CD4-positive, alpha-beta T cell treated with Interleukin-15 for 1 hour (primary cell): ENCODE data around the gene FBXO5.

Experiments
- DNase-seq: peaks from one replicate; pipeline ENCODE4 v3.0.0-alpha.2; 2020

Gene FBXO5

DNA sequence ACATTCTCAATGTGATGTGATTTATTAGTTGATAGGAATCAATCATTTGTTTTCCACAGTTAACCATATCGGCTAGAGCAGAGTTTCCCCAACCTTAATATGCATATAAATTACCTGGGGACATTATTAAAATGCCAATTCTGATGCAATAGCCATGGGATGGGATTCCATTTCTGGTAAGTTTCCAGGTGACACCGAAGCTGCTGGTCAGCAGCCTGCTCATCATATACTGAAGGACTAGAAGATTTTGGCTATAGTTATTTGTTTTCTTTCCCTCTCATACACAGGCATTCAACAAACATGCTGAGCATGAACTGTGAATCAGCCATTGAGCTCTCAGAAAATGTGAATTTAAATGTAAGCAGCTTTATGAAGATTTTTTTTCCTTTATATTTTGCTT, 35.8 kb downstream of the FBXO5 start:
- DNase-seq = no peak

DNA sequence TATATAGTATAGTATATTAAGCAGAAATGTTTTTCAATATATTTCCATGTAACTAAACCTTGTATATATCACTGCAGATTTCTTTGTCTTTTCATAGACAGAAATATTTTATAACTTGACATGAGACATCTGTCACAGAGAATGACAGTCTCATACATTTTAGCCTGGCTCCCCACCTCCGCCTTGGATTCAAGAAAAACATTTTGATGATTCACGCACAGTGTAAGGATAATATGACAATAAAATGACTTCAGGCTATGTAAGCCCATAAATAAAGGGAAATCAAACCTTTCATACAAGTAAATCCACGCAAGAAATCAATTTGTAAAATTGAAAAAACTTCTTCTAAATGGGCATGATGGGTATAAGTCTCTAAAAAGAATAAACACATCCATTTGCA, 36.4 kb downstream of the FBXO5 start:
- no peak for DNase-seq

DNA sequence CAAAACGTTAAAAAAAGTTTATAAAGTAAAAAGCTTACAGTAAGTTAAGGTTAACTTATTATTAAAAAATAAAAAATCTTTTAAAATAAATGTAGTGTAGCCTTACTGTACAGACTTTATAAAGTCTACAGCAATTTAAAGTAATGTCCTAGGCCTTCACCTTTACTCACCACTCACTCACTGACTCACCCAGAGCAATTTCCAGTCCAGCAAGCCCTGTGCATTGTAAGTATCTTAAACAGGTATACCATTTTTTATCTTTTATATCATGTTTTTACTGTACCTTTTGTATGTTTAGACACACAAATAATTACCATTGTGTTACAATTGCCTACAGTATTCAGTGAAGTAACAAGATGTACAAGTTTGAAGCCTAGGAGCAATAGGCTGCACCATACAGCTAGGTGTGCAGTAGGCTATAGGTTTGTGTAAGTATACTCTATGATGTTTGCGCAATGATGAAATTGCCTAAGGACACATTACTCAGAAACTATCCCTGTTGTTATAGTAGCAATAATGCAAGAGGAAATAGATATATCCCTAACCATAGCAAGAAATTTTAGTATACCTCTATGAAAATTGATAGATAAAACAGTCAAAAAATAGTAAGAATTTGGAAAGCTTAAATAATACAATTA, 39.5 kb downstream of the FBXO5 start:
- DNase-seq = no peak

DNA sequence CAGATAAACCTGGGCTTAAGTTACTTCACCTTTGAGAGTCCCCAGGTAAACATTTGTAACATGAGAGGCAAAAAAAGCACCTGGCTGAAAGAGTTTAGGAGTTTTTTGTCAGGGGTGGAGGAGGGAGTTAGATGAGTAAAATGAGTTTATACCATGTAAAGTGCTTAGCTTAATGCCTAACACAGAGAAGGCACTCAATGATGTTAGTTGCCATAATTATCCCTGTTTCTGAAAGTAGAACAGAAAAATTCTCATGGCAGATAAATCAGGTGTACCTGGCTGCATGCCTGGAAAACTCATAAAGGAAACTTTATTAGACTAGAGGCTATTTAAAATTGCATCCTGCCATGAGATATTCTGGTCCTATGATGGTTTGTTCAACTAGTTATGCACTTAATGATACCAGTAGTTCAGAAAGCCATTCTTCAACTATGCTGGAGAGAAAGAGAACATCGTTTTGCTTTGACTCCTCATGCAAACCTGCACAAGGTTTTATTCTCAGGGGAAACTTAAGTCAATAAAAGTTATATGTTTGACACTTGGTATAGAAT, 40.4 kb downstream of the FBXO5 start:
- DNase-seq = no peak

DNA sequence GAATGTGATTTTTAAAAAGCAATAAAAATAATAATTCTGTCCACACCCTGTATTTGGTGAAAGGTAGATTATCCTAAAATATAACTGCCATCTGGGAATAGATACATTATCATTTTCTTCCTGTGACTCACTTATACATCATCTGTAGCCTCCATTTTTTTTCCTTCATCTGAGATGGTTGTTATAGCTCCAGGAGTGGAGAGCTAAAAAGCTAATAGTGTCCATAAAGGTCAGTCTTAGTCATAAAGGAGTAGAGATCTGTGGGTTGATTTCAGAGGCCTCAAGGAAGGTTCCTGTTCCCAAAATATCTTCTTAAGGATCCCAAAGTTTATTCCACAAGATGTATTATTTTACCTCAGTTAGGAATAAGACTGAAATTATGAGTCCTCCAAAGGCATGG, 41.1 kb downstream of the FBXO5 start:
- DNase-seq = no peak

DNA sequence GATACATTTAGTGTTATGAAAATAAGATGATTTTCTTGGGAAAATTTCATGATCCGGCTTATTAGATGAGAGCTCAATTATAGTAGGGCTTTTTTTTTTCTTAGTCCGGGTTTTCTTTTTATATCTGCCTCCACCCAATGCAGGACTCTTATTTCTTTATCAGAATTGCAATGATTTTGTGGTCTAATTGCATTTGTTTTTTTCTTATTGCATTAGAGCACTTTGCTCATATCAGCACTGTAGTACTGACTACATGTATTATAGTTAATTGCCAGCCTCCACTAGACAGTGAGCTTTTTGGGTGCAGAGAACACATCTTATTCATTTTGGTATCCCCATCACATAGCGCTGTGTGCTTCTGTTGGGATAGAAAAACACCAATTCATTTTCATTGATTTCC, 50.0 kb downstream of the FBXO5 start:
- no peak for DNase-seq

DNA sequence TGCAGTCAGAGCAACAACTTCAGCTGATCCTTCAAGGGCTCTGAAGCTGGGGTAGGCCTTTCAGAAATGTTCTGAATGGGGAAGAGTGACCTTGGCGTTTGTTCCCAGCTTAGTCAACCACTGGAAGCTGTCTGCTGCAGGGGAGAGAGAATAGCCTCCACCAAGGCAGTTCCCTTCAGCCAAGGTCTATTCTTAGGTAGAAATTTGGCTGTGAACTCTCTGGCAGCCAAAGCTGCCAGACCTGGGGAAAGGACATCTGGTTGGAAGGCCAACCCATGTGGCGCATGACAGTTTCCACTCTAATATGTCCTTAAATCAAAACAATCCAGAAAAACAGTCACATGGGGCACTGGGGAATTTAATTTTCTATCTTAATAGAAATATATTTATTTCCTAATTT, 60.1 kb downstream of the FBXO5 start:
- DNase-seq = no peak
